HG02973 (cell line): Measurements from ENCODE around the gene SRRM2.

Experiments used
- ATAC-seq: cut with Tn5 transposase; IDR thresholded peaks from one replicate; pipeline ENCODE4 v1.9.1; 2021; ENCODE audit warnings: moderate library complexity; ENCODE audit not compliant: unreplicated experiment

SRRM2 gene

DNA sequence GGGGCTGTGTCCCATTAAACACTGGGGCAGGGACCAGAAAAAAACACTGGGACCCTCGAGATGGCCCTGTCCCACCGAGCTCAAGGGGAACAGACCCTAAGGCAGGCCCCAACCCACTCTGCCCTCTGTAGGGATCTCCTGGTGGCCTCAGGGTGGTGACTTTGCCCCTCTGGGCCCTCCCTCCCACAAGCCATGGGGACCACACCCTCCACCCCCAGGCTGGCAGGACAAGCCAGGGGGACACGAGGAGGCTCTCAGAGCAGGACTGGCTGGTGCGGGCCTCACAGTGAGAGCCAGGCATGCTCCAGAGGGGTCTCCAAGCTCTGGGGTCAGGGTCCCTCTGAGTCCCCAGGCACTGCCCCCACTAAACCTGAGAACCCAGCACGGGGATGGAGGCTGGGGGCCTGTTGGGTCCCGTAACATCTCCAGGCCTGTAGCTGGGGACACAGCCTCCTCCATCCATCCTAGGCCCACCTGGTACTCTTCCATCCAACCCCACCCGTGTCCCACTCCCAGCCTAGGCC lies 14.5 kb upstream of the SRRM2 start:
- no peak for ATAC-seq

DNA sequence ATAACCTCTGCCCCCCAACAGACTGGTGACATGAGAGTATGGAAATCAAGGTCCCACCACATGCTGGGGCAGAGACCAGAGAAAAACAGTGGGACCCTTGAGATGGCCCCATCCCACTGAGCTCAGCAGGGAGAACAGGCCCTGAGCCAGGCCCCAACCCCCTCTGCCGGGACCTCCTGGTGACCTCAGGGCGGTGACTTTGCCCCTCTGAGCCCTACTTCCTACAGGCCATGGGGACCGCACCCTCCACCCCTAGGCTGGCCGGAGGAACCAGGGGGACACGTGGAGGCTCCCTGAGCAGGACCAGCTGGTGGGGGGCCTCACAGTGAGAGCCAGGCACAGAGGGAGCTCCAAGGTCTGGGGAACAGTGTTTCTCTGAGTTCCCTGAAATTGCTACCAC lies 13.8 kb upstream of the SRRM2 start:
- no peak for ATAC-seq

DNA sequence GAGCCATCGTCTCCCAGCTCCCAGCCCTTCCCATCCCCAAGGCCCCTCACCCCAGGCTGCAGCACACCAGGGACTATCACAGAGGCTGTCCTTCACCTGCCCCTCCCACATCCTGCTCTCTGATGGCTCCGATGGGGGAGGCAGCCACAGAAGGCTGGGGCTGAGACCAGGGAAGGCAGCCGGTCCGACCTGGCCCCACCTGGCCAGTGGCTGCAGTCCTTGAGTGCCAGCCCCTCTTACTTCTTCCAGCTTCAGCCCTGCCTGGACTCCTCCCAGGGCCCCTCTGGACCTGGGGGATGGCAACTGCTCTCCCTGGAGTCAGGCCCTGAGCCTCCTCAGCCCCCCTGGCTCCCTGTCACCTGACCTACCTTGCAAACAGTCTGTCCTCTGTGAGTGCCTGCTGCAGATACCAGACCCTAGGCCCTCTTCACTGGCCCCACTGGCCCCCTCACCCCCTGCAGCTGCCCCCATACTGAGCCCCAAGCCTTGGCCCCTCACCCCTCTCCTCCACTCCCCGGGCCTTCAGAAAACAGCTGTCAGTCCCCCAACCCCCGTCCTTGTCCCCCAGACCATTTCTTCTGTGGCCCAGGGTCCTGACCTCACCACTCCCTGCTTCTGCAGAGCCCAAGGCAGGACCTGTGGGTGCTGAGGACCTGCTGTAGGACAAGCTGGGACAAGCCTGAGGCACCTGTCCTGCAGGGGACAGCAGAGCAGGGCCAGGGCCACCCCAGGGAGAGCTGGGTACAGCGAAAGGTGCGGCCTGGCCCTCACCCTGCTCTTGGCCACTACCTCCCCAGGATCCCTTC lies 12.6 kb upstream of the SRRM2 start:
- no peak for ATAC-seq

DNA sequence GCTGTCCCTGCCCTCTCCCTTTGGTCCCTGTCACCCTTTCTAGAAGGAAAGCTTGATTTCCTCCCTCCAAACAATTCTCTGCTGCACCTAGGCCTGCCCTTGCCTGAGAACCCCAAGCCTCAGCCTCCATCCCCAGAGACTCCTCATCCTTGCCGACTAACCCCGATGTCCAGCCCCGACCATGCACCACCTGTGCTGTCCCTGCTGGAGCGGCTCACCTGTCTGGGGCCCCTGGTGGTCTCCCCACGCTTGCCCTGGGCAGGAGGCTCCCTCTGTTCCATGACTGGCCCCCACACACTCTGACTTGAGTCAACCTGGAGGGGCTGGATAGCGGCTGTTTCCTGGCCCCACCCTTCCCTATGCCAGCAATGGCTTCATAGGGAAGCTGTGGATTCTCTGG lies 12.0 kb upstream of the SRRM2 start:
- ATAC-seq: no peak

DNA sequence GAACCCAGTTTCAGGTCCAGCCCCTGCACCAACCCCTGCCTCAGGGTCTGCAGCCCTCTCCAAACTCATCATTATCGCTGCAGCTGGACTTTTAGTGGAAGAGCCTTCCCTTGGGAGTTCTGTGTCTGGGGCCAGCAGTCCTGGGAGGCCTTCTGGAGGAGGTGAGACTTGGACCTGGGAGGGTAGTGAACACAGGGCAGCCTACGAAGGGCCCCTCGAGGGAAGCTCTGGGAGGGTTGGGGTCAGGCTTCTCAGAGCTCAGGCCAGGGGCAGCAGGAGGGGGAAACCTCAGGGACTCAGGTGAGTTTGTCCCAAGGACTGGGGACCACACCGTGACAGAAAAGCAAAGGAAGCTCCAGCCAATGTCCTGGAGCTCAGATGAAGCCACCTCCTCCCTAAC lies 11.3 kb upstream of the SRRM2 start:
- no peak for ATAC-seq

DNA sequence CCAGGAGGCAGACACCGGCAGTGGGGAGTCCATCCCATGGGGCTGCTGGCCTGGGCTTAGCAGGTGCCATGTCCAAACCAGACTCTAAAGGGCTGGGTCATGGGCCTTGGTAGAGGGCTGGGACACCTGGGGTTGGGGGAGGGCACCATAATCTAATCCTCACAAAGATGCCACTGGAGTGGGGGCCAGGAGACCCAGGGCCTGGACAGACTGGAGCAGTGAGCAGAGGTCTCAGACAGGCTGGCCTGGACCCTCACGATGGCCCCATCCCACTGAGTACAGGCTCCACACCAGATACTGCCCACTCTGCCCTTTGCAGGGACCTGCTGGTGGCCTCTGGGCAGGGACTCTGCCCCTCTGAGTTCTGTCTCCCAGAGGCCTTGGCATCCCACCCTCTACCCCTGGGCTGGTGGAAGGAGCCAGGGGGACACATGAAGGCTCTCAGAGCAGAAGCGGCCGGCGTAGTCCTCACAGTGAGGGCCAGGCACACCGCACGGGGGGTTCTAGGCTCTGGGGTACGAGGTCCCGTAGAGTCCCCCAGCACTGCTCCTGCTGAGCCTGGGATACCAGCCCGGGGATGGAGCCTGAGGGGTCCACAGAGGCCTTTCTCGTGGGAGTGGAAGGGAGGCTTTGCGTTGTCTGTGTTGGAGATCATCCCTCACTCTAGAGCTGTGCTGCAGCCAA lies 10.0 kb upstream of the SRRM2 start:
- ATAC-seq: no peak

DNA sequence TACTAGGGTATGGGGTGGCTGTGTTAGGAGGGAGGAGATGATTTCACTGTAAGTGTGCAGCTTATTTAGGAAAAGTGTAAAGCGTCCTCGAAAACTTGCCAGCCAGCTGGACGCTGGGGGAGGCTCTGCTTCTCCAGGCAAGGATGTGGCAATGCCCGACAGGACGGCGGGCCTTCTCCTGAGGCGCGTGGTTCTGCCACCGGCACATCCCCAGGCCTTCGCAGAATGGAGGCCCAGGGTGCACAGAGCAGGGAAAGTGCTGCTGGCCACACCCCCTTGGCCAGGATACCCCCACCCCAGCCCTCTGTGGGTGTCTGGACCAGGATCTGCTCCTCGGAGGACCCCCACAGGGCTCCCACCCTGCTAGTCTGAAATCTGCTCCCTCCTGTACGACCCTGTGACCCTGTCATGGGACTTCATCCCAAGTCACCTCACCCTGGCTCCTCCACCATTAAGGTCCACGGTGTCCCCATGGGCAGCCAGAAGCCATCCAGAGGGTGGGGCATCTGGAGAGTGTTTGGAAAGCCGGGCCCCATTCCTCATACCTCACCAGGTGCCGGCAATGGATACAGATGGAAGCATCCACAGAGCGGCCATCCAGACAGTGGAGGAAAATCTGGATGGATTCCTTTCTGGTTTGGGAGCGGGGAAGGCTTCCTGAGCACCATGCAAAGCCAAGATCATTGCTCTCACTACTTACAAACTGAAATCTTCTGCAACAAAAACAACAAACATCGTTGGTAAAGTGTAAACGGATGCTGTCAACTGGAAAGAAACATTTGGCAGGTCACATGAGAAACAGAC lies 9.2 kb upstream of the SRRM2 start:
- ATAC-seq: no peak

DNA sequence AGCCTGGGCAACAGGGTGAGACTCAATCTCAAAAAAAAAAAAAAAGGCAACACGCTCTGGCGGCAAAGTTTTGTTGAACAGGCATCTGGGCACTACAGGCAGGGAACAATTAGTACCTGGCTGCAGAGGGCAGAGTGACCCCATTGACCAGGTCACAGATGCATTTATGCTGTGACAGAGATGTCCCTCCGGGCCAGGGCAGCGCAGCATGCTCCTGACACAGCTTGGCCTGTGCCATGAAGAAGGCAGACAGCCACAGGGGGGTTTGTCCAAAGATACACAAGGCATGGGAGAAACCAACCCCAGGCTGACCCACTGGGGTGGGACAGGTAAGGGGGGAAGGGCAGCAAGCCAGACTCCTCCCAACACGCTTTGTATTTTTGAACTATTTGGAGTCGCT lies 7.7 kb upstream of the SRRM2 start:
- no peak for ATAC-seq

DNA sequence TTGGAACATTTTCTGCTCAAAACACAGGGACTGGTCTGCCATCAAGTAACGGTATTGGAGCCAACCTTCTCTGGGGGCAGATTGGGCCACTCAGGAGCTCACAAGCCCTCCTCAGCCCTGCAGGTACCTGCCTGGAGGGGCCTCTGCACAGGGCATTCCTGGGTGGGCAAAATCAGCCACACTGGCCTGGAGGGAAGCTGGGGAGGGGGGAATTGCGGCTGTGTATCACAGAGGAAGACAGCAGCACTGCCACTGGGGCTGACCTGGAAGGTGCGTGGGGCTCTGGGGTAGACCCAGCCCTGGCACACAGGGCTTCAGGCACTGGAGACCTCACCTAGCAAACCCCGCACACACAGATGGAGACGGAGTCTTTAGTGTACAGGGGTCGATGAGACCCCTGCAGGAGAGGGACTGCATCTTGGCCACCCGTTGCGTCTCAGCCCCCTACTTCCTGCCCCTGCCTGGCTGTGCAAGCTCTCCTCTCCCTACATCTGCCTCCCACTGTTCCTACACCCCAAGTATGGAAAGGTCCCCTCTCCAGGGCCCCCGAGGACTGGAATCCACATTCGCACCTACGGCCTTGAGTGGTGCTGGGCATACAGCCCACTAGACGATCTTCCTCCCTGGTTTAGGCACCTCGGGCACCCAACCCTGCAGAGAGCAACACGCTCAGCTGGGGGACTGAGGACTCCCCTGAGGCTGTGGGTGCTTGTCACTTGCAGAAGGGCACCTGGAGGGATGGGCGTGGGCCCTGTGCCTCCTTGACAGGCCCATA lies 7.1 kb upstream of the SRRM2 start:
- no peak for ATAC-seq

DNA sequence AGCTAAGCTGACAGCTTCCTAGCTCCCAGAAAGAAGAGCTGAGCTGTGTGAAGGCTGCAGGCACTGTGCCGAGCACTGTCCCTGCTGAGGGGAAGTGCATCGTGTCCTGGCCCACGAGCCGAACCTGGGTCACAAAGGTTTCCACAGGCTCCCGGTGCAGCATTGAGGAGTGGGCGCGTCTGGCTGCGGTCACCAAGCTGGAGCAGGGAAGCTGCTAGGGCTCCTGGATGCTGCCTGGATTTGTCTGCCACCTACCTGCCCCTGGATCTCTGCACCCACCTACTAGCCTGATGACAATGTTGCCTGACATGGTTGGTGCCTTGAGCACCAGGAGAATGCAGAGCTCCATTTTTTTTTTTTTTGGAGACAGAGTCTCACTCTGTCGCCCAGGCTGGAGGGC lies 6.5 kb upstream of the SRRM2 start:
- ATAC-seq: no peak

DNA sequence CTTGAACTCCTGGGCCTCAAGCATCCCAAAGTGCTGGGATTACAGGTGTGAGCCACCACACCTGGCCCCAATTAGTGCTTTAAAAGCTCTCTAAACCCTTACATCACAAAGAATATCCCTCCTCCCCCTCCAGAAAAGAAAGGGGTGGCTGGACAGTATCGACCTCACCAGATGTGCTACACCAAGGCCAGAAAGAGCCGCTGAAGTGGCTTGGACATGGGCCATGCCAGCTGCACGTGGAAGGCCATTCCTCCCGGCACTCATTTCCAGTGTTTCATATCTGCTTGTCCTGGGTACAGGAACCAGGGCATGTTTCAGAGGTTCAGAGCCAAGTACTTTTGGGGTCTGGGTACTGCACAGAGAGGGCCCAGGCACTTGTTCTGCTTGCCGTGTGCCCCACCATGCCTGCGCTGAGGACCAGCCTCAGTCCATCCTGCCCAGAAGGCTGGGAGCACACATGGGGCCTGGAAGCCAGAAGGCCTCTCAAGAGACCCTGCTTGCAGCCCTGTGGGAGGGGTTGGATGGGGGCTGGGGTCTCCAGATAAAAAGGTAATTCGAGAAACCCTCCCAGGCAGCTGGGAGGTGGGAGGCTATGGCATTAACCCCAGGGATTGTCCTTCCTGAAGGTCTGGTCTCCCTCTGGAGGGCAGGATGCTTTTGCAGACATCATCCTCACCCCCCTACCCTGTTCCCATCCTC lies 3.5 kb upstream of the SRRM2 start:
- no peak for ATAC-seq

DNA sequence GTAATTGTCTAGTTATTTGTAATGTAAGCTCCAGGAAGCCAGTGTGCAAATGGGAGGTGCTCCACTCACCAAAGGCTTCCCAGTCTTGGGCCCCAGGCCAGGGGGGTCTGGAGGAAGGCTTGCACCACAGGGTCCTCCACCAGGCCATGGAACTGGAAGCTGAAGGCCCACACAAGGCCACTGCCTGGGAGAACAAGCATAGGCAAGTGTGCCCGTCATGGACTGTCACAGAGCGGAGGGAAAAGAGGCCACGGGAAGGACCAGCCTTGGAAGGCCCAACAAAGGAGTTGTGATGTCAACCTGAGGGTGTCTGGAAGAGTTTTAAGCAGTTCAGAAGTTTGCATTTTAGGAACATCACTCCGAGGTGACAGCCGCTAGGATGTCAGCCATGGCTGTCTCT lies 3.0 kb upstream of the SRRM2 start:
- no peak for ATAC-seq

DNA sequence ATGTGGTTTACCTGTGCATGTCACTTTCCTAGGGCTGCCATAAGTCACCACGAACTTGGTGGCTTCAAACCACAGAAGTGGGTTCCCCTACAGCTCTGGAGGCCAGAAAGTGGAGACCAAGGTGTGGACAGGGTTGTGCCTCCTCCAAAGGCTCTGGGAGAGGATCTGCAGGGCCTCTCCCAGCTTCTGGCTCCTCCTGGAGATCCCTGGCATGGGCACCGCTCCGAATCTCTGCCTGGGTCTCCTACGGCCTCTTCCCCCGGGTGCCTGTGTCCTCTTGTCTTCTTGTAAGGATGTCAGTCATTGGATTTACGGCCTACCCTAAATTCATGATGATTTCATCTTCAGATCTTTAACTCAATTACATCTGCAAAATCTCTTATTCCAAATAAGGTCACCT lies 2.5 kb upstream of the SRRM2 start:
- ATAC-seq: no peak

DNA sequence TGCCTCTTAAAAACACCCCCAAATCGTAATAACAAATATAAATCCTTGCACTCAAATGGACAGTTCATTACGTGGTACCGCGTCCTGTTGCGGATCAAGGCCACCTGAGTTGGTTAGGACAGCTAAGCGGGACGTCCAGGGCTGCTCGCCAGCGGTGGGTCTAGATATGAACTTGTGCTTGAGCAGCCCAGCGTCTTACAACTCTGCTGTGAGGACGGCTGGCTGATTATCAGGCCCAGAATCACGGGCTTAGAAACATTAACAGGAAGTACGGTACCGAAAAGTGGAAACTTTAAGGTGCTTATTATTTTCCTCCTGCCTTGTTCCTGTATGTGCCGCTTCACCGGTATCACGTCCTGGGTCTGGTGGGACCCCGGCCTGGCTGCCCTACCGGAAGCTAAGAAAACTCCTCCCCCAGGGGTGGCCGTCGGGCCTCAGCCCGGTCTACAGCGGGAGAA lies 832 bp upstream of the SRRM2 start:
- ATAC-seq: no peak

DNA sequence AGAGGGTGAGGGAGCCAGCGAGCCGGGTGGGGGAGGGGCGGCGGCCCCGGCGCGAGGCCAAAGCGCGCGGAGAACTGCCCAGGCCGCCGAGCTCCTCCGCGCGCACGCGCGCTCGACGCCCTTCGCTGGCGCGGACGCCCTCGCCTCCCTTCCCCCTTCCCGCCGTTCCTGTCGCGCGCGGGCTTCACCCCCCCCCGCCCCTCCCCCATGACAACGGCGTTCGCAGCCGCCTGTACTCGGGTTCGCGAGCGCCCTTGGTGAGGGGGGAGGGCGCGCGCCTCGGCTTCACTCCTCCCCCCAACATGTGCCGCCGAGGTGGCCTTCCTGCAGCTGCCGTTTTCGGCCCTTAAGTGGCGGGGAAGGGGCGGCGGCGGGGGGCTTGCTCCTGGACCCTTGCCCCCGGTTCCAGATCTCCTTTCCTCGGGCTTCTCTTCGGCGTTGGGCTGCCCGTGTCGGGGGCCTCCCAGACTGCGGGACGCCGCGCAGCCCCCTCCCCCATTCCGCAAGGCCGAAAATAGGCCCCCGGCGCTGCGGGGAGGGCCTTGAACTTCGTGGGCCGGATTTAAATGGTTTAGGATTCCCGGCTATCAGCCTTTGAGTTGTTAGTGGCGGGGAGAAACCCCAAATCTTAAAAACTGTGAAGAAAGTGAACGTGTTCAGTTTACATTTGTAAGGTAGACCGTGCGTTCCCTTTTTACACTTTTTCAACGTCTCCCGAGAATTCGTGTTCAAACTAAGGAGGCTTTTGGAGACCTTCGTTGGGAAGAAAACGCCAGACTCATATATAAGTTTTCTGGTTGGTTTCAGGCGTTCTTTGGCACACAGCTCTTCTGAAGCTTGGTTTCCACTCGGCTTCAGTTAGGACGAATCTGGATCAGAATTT lies 653 bp downstream of the SRRM2 start:
- peak; percentile 30 for ATAC-seq

DNA sequence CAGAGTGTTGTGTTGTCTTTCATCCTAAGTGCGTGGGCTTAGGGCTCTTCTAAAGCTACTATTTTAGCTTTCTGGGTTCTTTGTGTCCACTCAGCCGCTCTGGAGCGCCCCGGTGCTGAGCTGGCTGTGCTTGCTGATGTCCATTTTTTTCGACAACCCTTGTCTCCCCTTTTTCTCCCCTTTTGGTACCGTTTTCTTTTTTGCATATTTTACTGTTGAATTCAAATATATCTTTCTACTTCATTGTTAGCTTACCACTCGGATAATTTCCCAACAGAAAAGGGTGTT lies 1.2 kb downstream of the SRRM2 start:
- ATAC-seq: no peak

DNA sequence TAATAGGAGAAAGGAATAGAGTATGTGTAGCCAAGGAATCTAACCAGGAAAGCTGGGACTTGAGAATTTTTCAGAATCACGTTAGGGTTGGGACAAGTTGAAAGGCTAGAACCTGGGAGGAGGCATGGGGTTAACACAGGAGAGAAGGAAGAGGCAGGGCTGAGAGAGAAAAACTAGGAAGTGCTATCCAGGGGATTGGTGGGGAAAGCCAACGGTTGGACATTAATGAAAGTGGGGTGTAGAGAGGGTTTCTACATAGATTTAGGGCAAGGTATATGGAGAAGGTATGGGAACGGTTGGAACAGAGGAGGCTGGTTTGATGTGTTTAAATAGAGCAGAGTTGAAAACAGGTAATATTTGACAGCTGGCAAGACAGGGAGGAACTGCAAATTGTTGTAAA lies 2.7 kb downstream of the SRRM2 start:
- ATAC-seq: no peak

DNA sequence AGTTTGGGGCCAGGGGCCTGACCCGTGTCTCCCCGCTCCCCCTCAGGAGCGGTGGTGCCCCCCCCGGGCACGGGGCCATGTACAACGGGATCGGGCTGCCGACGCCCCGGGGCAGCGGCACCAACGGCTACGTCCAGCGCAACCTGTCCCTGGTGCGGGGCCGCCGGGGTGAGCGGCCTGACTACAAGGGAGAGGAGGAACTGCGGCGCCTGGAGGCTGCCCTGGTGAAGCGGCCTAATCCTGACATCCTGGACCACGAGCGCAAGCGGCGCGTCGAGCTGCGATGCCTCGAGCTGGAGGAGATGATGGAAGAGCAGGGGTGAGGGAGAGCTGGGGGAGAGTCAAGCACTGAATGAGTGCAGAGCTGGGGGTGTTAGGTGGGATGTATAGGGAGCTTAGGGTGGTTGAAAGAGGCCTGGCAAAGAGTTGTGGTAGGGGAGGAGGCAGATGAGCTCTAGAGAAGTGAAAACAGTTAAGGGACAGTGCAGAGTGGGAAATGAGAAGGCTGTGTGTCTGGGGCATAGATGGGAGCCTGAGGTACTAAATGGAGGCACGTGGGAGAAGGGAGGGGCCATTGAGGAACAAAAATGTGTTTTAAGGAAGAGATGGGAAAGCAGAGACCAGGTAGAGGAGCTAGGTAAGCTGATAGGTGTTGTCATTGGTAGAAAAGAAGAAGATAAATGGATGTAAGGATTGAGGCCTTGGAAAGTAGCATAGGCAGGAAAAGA lies 4.0 kb downstream of the SRRM2 start:
- no peak for ATAC-seq

DNA sequence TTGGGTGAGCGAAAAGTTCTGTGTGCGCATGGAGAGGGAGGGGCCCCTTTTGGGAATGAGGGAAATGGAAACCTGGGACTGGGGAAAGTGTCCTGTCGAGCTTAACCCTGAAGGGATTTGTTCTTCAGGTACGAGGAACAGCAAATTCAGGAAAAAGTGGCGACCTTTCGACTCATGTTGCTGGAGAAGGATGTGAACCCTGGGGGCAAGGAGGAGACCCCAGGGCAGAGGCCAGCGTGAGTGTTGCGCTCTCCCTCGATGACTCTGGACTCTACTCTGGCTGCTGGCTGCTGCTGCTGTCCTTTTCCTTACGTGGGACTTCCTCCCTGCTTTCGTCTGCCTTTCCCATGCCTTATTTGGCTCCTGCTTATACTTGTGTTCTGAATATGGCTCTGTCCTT lies 4.9 kb downstream of the SRRM2 start:
- ATAC-seq: no peak
